H1 (cell line): Measurements from ENCODE around the gene PLAU. TPM values are rescaled to one million over a fixed set of nuclear protein-coding genes. Genes with fewer than 3 reads are reported as not detected.

Experiments used
- CTCF ChIA-PET: fragments of 300-600 bp; sonication (Branson Sonifier 250); formaldehyde crosslinking; loops from one replicate; lab custom pipeline; 2021; ENCODE audit not compliant: partially characterized antibody; lab: Charles Lee
- POLR2A ChIA-PET: fragments of 300-600 bp; sonication (Branson Sonifier 250); formaldehyde crosslinking; loops from one replicate; lab custom pipeline; 2021; ENCODE audit warnings: inconsistent platforms; ENCODE audit not compliant: partially characterized antibody; lab: Charles Lee
- DNase-seq, 2 experiments: peaks; one replicate each; pipeline versions ENCODE4 v3.0.0 to v3.0.0-alpha.2; 2010 to 2022; ENCODE audit warnings: low spot score in 2 of 2, low read depth in 1 of 2, mixed read lengths in 1 of 2
- FAIRE-seq: peaks from 2 replicates; lab custom pipeline; 2011; peaks lifted over from hg19 to GRCh38; lab: Jason Lieb, UNC
- H2AFZ ChIP-seq: 2 replicates; pipeline ENCODE4 v1.8.1; 2012; ENCODE audit warnings: low read length, inconsistent platforms
- H2AK5ac ChIP-seq: 2 replicates; pipeline ENCODE4 v1.6.1; 2013; ENCODE audit warnings: low read depth, low read length
- H2BK120ac ChIP-seq: replicated peaks from 2 replicates; pipeline ENCODE3; 2013; ENCODE audit warnings: low read depth, low read length, inconsistent platforms
- H2BK12ac ChIP-seq: 2 replicates; pipeline ENCODE4 v1.6.1; 2013; ENCODE audit warnings: low read depth, low read length
- H2BK15ac ChIP-seq: 2 replicates; pipeline ENCODE4 v1.6.1; 2013; ENCODE audit warnings: low read length
- H2BK20ac ChIP-seq: 2 replicates; pipeline ENCODE4 v1.6.1; 2013; ENCODE audit warnings: low read length
- H2BK5ac ChIP-seq: 2 replicates; pipeline ENCODE4 v1.6.1; 2013; ENCODE audit warnings: low read depth, low read length
- H3K14ac ChIP-seq: 2 replicates; pipeline ENCODE4 v1.6.1; 2013; ENCODE audit warnings: inconsistent platforms; ENCODE audit not compliant: insufficient read length
- H3K18ac ChIP-seq: 2 replicates; pipeline ENCODE4 v1.6.1; 2013; ENCODE audit warnings: low read length; ENCODE audit errors: extremely low read depth
- H3K23ac ChIP-seq: 2 replicates; pipeline ENCODE4 v1.6.1; 2013; ENCODE audit warnings: inconsistent platforms; ENCODE audit not compliant: insufficient read length
- H3K23me2 ChIP-seq: 2 replicates; pipeline ENCODE4 v1.6.1; 2013; ENCODE audit warnings: low read depth, low read length
- H3K27ac ChIP-seq: 2 replicates; pipeline ENCODE4 v1.6.1; 2011; ENCODE audit warnings: low read depth, low read length, inconsistent platforms
- H3K27me3 ChIP-seq, 4 experiments: replicated peaks in 1 of 4; 1 replicate in 1 of 4; 2 replicates in 3 of 4; pipeline versions ENCODE4 v1.6.1 to v1.8.1; 2011 to 2013; ENCODE audit warnings: low read length in 3 of 4, mild to moderate bottlenecking in 3 of 4, inconsistent platforms in 2 of 4, mixed read lengths in 2 of 4, moderate library complexity in 1 of 4; ENCODE audit not compliant: control insufficient read depth in 3 of 4, insufficient read depth in 3 of 4; ENCODE audit errors: extremely low read depth in 1 of 4
- H3K36me3 ChIP-seq, 4 experiments: 2 replicates each; pipeline versions ENCODE4 v1.6.1 to v1.8.1; 2011 to 2013; ENCODE audit warnings: mild to moderate bottlenecking in 4 of 4, low read length in 3 of 4, moderate library complexity in 2 of 4, control low read depth in 1 of 4, inconsistent platforms in 1 of 4; ENCODE audit not compliant: insufficient read depth in 4 of 4, control insufficient read depth in 2 of 4
- H3K4ac ChIP-seq: replicated peaks from 2 replicates; pipeline ENCODE3; 2013; ENCODE audit warnings: low read length, low read depth, mixed read lengths, inconsistent platforms; ENCODE audit not compliant: insufficient read length
- H3K4me1 ChIP-seq, 4 experiments: replicated peaks in 1 of 4; 1 replicate in 1 of 4; 2 replicates in 3 of 4; pipeline versions ENCODE4 v1.6.1 to v1.8.1; 2011 to 2013; ENCODE audit warnings: low read length in 3 of 4, inconsistent platforms in 2 of 4, mixed read lengths in 1 of 4; ENCODE audit not compliant: insufficient read depth in 4 of 4, control insufficient read depth in 3 of 4
- H3K4me2 ChIP-seq, 2 experiments: 2 replicates each; pipeline versions ENCODE4 v1.6.1 to v1.8.1; 2011 to 2013; ENCODE audit warnings: low read depth in 2 of 2, low read length in 2 of 2, control low read depth in 1 of 2, inconsistent platforms in 1 of 2, mild to moderate bottlenecking in 1 of 2; ENCODE audit not compliant: insufficient read depth in 1 of 2
- H3K4me3 ChIP-seq, 4 experiments: fragments of 200-600, 300-600 bp in 1 of 4; sonication (generic), shearing (Covaris generic), sonication (Bioruptor Twin) in 1 of 4; 2 replicates each; pipeline versions ENCODE4 v1.5.1 to v1.8.1; 2011 to 2016; ENCODE audit warnings: low read length in 4 of 4, low read depth in 3 of 4, control low read depth in 2 of 4, inconsistent platforms in 2 of 4, mild to moderate bottlenecking in 2 of 4, mixed read lengths in 1 of 4, moderate library complexity in 1 of 4; ENCODE audit not compliant: insufficient read depth in 2 of 4; ENCODE audit errors: extremely low read depth in 1 of 4
- H3K56ac ChIP-seq: replicated peaks from 2 replicates; pipeline ENCODE3; 2013; ENCODE audit warnings: low read depth, mild to moderate bottlenecking, mixed read lengths, low read length, inconsistent platforms; ENCODE audit not compliant: insufficient read length
- H3K79me1 ChIP-seq: 2 replicates; pipeline ENCODE4 v1.6.1; 2013; ENCODE audit warnings: low read depth, low read length, control low read depth
- H3K79me2 ChIP-seq, 2 experiments: 2 replicates each; pipeline versions ENCODE4 v1.6.1 to v1.8.1; 2012 to 2013; ENCODE audit warnings: low read length in 2 of 2, mild to moderate bottlenecking in 2 of 2, inconsistent platforms in 1 of 2; ENCODE audit not compliant: insufficient read depth in 2 of 2, control insufficient read depth in 1 of 2
- H3K9ac ChIP-seq, 4 experiments: replicated peaks in 1 of 4; 1 replicate in 1 of 4; 2 replicates in 3 of 4; pipeline versions ENCODE4 v1.6.1 to v1.8.1; 2011 to 2013; ENCODE audit warnings: low read depth in 3 of 4, low read length in 3 of 4, control low read depth in 2 of 4, mild to moderate bottlenecking in 2 of 4, moderate library complexity in 2 of 4, inconsistent platforms in 1 of 4; ENCODE audit errors: extremely low read depth in 1 of 4
- H3K9me3 ChIP-seq, 2 experiments: 2 replicates each; pipeline versions ENCODE4 v1.6.1 to v1.8.1; 2012 to 2013; ENCODE audit warnings: mild to moderate bottlenecking in 2 of 2, moderate library complexity in 2 of 2, control low read depth in 1 of 2, inconsistent platforms in 1 of 2, low read depth in 1 of 2, low read length in 1 of 2, mixed read lengths in 1 of 2; ENCODE audit not compliant: insufficient read depth in 2 of 2
- H4K20me1 ChIP-seq, 2 experiments: replicated peaks in 1 of 2; 2 replicates each; pipeline versions ENCODE3 to v1.8.1; 2011 to 2013; ENCODE audit warnings: inconsistent platforms in 2 of 2, low read length in 2 of 2, mild to moderate bottlenecking in 1 of 2; ENCODE audit not compliant: insufficient read depth in 2 of 2, control insufficient read depth in 1 of 2
- H4K5ac ChIP-seq: 2 replicates; pipeline ENCODE4 v1.6.1; 2013; ENCODE audit warnings: low read length, low read depth, mixed read lengths, inconsistent platforms; ENCODE audit not compliant: insufficient read length
- H4K8ac ChIP-seq: 2 replicates; pipeline ENCODE4 v1.8.0; 2013; ENCODE audit warnings: mild to moderate bottlenecking, moderate library complexity, low read length, inconsistent platforms; ENCODE audit not compliant: insufficient read depth; ENCODE audit errors: extremely low read depth
- H4K91ac ChIP-seq: replicated peaks from 2 replicates; pipeline ENCODE3; 2013; ENCODE audit warnings: low read length, mixed read lengths, inconsistent platforms; ENCODE audit not compliant: insufficient read length
- BCL11A ChIP-seq, 2 experiments: IDR thresholded peaks; one replicate each; pipeline ENCODE4 v1.6.1; 2011; ENCODE audit warnings: low read depth in 2 of 2, low read length in 2 of 2, mild to moderate bottlenecking in 2 of 2
- EGR1 ChIP-seq: IDR thresholded peaks from 2 replicates; pipeline ENCODE4 v1.6.1; 2011; ENCODE audit warnings: low read depth, low read length, borderline replicate concordance
- NANOG ChIP-seq: IDR thresholded peaks from 2 replicates; pipeline ENCODE4 v1.6.1; 2011; ENCODE audit warnings: low read length, low read depth, mild to moderate bottlenecking, inconsistent platforms; ENCODE audit not compliant: insufficient read depth, poor library complexity, severe bottlenecking
- RBBP5 ChIP-seq: IDR thresholded peaks from 2 replicates; pipeline ENCODE4 v1.7.1; 2012; ENCODE audit warnings: low read depth, mild to moderate bottlenecking, inconsistent platforms, low read length, moderate library complexity, borderline replicate concordance
- TCF12 ChIP-seq: IDR thresholded peaks from 2 replicates; pipeline ENCODE4 v1.6.1; 2011; ENCODE audit warnings: low read depth, mild to moderate bottlenecking, low read length
- WGBS, 2 experiments: shearing (Covaris generic) in 1 of 2; methylation state at CpG; one replicate each; pipeline versions ENCODE4 v1.1.6 to v1.1.7; 2013 to 2015; ENCODE audit warnings: low lambda C conversion rate in 2 of 2, mixed read lengths in 2 of 2, inconsistent platforms in 1 of 2, low coverage in 1 of 2, missing lambda C conversion rate in 1 of 2; ENCODE audit not compliant: insufficient replicate concordance in 2 of 2, insufficient coverage in 1 of 2, insufficient read length in 1 of 2; ENCODE audit errors: extremely low coverage in 1 of 2, missing lambda C conversion rate in 1 of 2; 5-methylcytosine and 5-hydroxymethylcytosine counted together
- polyA plus RNA-seq, 7 experiments: library from polyadenylated mRNA; depleted of rRNA in 3 of 7; stranded (reverse) in 5 of 7; unstranded in 2 of 7; fragments of >200 nt in 5 of 7; fragments of 200-250 nt in 2 of 7; gene quantifications; 1 replicate in 5 of 7; 2 replicates in 1 of 7; 4 replicates in 1 of 7; pipeline versions ENCODE4 v1.2.1 to v1.2.3, GENCODE V29; 2011 to 2013; ENCODE audit warnings: missing spikeins in 2 of 7, mixed read lengths in 2 of 7
- total RNA-seq: library from RNA; stranded (reverse); fragmentation: NEBNext Ultra II Directional; extraction: Animal tissue kit (Norgen Biotek cat#: 25700); gene quantifications from 2 replicates; pipeline ENCODE4 v1.2.1, GENCODE V29; 2021

The PLAU gene
- total and polyA plus RNA-seq, 2 of the 8 experiments (the other 6 are each of a cell fraction or from before 2014, with no cell fraction given): 16.2 to 26.1 TPM

- peaks cover 0 to 2% (median under 1%) of the 10 kb centered on the region in 4 experiments; a peak in 2 of 8 replicates for H3K36me3 ChIP-seq
- H3K4me3 ChIP-seq: no peak overlapping the region
- no peak overlapping the region for H2AK5ac ChIP-seq
- H3K14ac ChIP-seq: no peak overlapping the region
- no peak overlapping the region for H2BK15ac ChIP-seq
- no peak overlapping the region for H3K4me2 ChIP-seq
- H3K9ac ChIP-seq: no peak overlapping the region
- POLR2A ChIA-PET: interaction anchor here (0.7 kb wide), 1 partner anchor 89 kb away, joined by 3 read pairs; no protein-coding TSS in a partner anchor
- H3K56ac ChIP-seq: no peak overlapping the region
- H3K4me1 ChIP-seq: peaks cover 0 to 16% (median 9%) of the 10 kb centered on the region in 4 experiments; a peak in 6 of 7 replicates
- H4K91ac ChIP-seq: no peak overlapping the region
- peaks cover 0 to 14% of the 10 kb centered on the region in 2 experiments; a peak in 2 of 4 replicates for H3K79me2 ChIP-seq
- CTCF ChIA-PET: interaction anchor here (0.7 to 27.0 kb wide), 5 partner anchors 12 to 177 kb away, joined by 4 to 681 read pairs (median 243); no protein-coding TSS in a partner anchor
- WGBS, 2 experiments: 87% methylated on average over 4 of the region's 4 CpGs; no CpG with 5 or more reads in 1 of the 2 experiments
- TF ChIP-seq TCF12 (no peak), NANOG (no peak), BCL11A (IDR thresholded peaks at IDR 0.05; ENCODE audit: low read depth in 2 of 2, low read length in 2 of 2) (no peak), RBBP5 (no peak), EGR1 (no peak)
- no peak overlapping the region for H3K4ac ChIP-seq
- peaks cover 9% of the 10 kb centered on the region; the same call in 1 of the 2 replicates for H3K23me2 ChIP-seq
- DNase-seq (no peak), FAIRE-seq (no peak)
- H3K79me1 ChIP-seq: peaks cover 8% of the 10 kb centered on the region
- H2BK12ac ChIP-seq: no peak overlapping the region
- no peak overlapping the region for H2AFZ ChIP-seq
- H4K5ac ChIP-seq: no peak overlapping the region
- peaks cover 0 to 3% (median 0%) of the 10 kb centered on the region in 4 experiments; a peak in 1 of 7 replicates for H3K27me3 ChIP-seq
- H3K23ac ChIP-seq: no peak overlapping the region
- peaks cover 9 to 10% of the 10 kb centered on the region in 2 experiments for H4K20me1 ChIP-seq
- H4K8ac ChIP-seq: no peak overlapping the region
- no peaks in the 10 kb centered on the region for H3K9me3 ChIP-seq
- H2BK5ac ChIP-seq: no peak overlapping the region
- no peak overlapping the region for H3K27ac ChIP-seq
- no peak overlapping the region for H2BK20ac ChIP-seq
- H2BK120ac ChIP-seq: no peak overlapping the region
- no peak overlapping the region for H3K18ac ChIP-seq
Measured at GRCh38 chr10:73876971-73877370, 34.0 kb upstream of the PLAU start.
